GM18870 (cell line): Measurements from ENCODE around the gene MGAT4C.

Experiments
- ATAC-seq: cut with Tn5 transposase; IDR thresholded peaks from one replicate; pipeline ENCODE4 v1.9.1; 2021; ENCODE audit warnings: moderate library complexity; ENCODE audit not compliant: unreplicated experiment

Gene MGAT4C

GRCh38 chr12:86230516-86231146 is 25.6 kb downstream of the MGAT4C start:
- ATAC-seq = no peak

- ATAC-seq = no peak
Observed at GRCh38 chr12:86229772-86230171, 26.4 kb downstream of the MGAT4C start.

- no peak for ATAC-seq
Observed at GRCh38 chr12:86228656-86229055, 27.5 kb downstream of the MGAT4C start.

GRCh38 chr12:86226481-86226880 is 29.7 kb downstream of the MGAT4C start:
- no peak for ATAC-seq

- ATAC-seq = no peak
Observed at GRCh38 chr12:86216591-86216990, 39.6 kb downstream of the MGAT4C start.

- no peak for ATAC-seq
Observed at GRCh38 chr12:86213012-86213411, 43.2 kb downstream of the MGAT4C start.

- no peak for ATAC-seq
Observed at GRCh38 chr12:86198696-86199444, 57.3 kb downstream of the MGAT4C start.

GRCh38 chr12:86196465-86196864 is 59.7 kb downstream of the MGAT4C start:
- ATAC-seq = no peak

- no peak for ATAC-seq
Observed at GRCh38 chr12:86194721-86195120, 61.5 kb downstream of the MGAT4C start.

GRCh38 chr12:86193931-86194330 is 62.3 kb downstream of the MGAT4C start:
- no peak for ATAC-seq

GRCh38 chr12:86188226-86188625 is 68.0 kb downstream of the MGAT4C start:
- ATAC-seq = no peak

GRCh38 chr12:86186449-86186848 is 69.7 kb downstream of the MGAT4C start:
- no peak for ATAC-seq

- ATAC-seq = no peak
Observed at GRCh38 chr12:86179855-86180254, 76.3 kb downstream of the MGAT4C start.

- no peak for ATAC-seq
Observed at GRCh38 chr12:86174188-86174587, 82.0 kb downstream of the MGAT4C start.

- no peak for ATAC-seq
Observed at GRCh38 chr12:86172913-86173443, 83.2 kb downstream of the MGAT4C start.

GRCh38 chr12:86170051-86170450 is 86.1 kb downstream of the MGAT4C start:
- no peak for ATAC-seq

GRCh38 chr12:86158956-86159355 is 97.2 kb downstream of the MGAT4C start:
- no peak for ATAC-seq

- no peak for ATAC-seq
Observed at GRCh38 chr12:86154620-86155019, 101.6 kb downstream of the MGAT4C start.

GRCh38 chr12:86148612-86149011 is 107.6 kb downstream of the MGAT4C start:
- ATAC-seq = no peak

GRCh38 chr12:86148071-86148470 is 108.1 kb downstream of the MGAT4C start:
- ATAC-seq = no peak

- ATAC-seq = no peak
Observed at GRCh38 chr12:86145156-86145555, 111.0 kb downstream of the MGAT4C start.

- no peak for ATAC-seq
Observed at GRCh38 chr12:86143162-86143561, 113.0 kb downstream of the MGAT4C start.
